H9 (cell line): Measurements from ENCODE around the gene TSPAN4. TPM values are rescaled to one million over a fixed set of nuclear protein-coding genes. Genes with fewer than 3 reads are reported as not detected.

ENCODE experiments used
- DNase-seq: peaks from one replicate; pipeline ENCODE4 v3.0.0-alpha.2; 2017
- H2AFZ ChIP-seq: one replicate; pipeline ENCODE4 v1.6.1; 2013; ENCODE audit warnings: mild to moderate bottlenecking, low read length, control low read depth, moderate library complexity
- H2AK5ac ChIP-seq: 2 replicates; pipeline ENCODE4 v1.6.1; 2013; ENCODE audit warnings: low read length, control low read depth, mixed read lengths; ENCODE audit not compliant: insufficient read length
- H2BK120ac ChIP-seq: one replicate; pipeline ENCODE4 v1.6.1; 2013; ENCODE audit warnings: low read depth, mild to moderate bottlenecking, low read length, control low read depth, inconsistent platforms; ENCODE audit not compliant: poor library complexity, severe bottlenecking
- H2BK12ac ChIP-seq: 2 replicates; pipeline ENCODE4 v1.6.1; 2013; ENCODE audit warnings: low read length, control low read depth, mixed read lengths, low read depth; ENCODE audit not compliant: insufficient read length
- H2BK15ac ChIP-seq: 2 replicates; pipeline ENCODE4 v1.6.1; 2013; ENCODE audit warnings: low read depth, low read length, control low read depth
- H2BK20ac ChIP-seq: one replicate; pipeline ENCODE4 v1.6.1; 2013; ENCODE audit warnings: low read depth, mild to moderate bottlenecking, low read length, control low read depth, inconsistent platforms; ENCODE audit not compliant: poor library complexity, severe bottlenecking
- H2BK5ac ChIP-seq: 2 replicates; pipeline ENCODE4 v1.6.1; 2013; ENCODE audit warnings: low read length, control low read depth, mixed read lengths; ENCODE audit not compliant: insufficient read length
- H3K14ac ChIP-seq: 2 replicates; pipeline ENCODE4 v1.6.1; 2013; ENCODE audit warnings: low read length, control low read depth; ENCODE audit not compliant: insufficient read depth
- H3K18ac ChIP-seq: 2 replicates; pipeline ENCODE4 v1.6.1; 2013; ENCODE audit warnings: low read depth, mild to moderate bottlenecking, mixed read lengths, low read length, control low read depth; ENCODE audit not compliant: insufficient read length
- H3K23ac ChIP-seq: 2 replicates; pipeline ENCODE4 v1.6.1; 2013; ENCODE audit warnings: low read length, control low read depth, mixed read lengths, low read depth; ENCODE audit not compliant: insufficient read length
- H3K23me2 ChIP-seq: 2 replicates; pipeline ENCODE4 v1.6.1; 2013; ENCODE audit warnings: low read depth, mild to moderate bottlenecking, mixed read lengths, low read length, control low read depth; ENCODE audit not compliant: insufficient read length, poor library complexity, severe bottlenecking
- H3K27ac ChIP-seq: 2 replicates; pipeline ENCODE4 v1.5.1; 2013; ENCODE audit warnings: low read length, control low read depth, mixed read lengths, low read depth; ENCODE audit not compliant: insufficient read length
- H3K27me3 ChIP-seq: 2 replicates; pipeline ENCODE4 v1.6.1; 2013; ENCODE audit warnings: low read length, control low read depth, inconsistent platforms; ENCODE audit not compliant: insufficient read depth
- H3K4ac ChIP-seq: 2 replicates; pipeline ENCODE4 v1.6.1; 2013; ENCODE audit warnings: low read depth, mild to moderate bottlenecking, control low read depth, inconsistent platforms, low read length, moderate library complexity
- H3K4me1 ChIP-seq: 2 replicates; pipeline ENCODE4 v1.6.1; 2013; ENCODE audit warnings: low read length, control low read depth, inconsistent platforms; ENCODE audit not compliant: insufficient read depth
- H3K4me2 ChIP-seq: 2 replicates; pipeline ENCODE4 v1.6.1; 2013; ENCODE audit warnings: low read length, control low read depth, mixed read lengths; ENCODE audit not compliant: insufficient read length, insufficient read depth
- H3K56ac ChIP-seq: 2 replicates; pipeline ENCODE4 v1.6.1; 2013; ENCODE audit warnings: low read depth, mild to moderate bottlenecking, mixed read lengths, low read length, control low read depth; ENCODE audit not compliant: insufficient read length
- H3K79me1 ChIP-seq: 2 replicates; pipeline ENCODE4 v1.6.1; 2013; ENCODE audit warnings: low read depth, mild to moderate bottlenecking, moderate library complexity, low read length, control low read depth, inconsistent platforms; ENCODE audit not compliant: insufficient read depth, poor library complexity, severe bottlenecking
- H3K79me2 ChIP-seq: 2 replicates; pipeline ENCODE4 v1.6.1; 2013; ENCODE audit warnings: low read length, control low read depth, inconsistent platforms; ENCODE audit not compliant: insufficient read depth
- H3K9ac ChIP-seq: 2 replicates; pipeline ENCODE4 v1.6.1; 2013; ENCODE audit warnings: low read length, control low read depth, mixed read lengths; ENCODE audit not compliant: insufficient read length; ENCODE audit errors: extremely low read depth
- H3K9me3 ChIP-seq: one replicate; pipeline ENCODE4 v1.6.1; 2013; ENCODE audit warnings: low read depth, low read length, inconsistent platforms; ENCODE audit not compliant: control insufficient read depth
- H3T11ph ChIP-seq: one replicate; pipeline ENCODE4 v1.6.1; 2013; ENCODE audit warnings: mild to moderate bottlenecking, low read length, control low read depth, inconsistent platforms
- H4K20me1 ChIP-seq: one replicate; pipeline ENCODE4 v1.6.1; 2013; ENCODE audit not compliant: control insufficient read depth, insufficient read length, insufficient read depth
- H4K5ac ChIP-seq: 2 replicates; pipeline ENCODE4 v1.6.1; 2013; ENCODE audit warnings: low read depth, mild to moderate bottlenecking, mixed read lengths, low read length, control low read depth; ENCODE audit not compliant: insufficient read length
- H4K8ac ChIP-seq: replicated peaks from 2 replicates; pipeline ENCODE4 v1.6.1; 2013; ENCODE audit warnings: low read length, control low read depth, mixed read lengths, low read depth; ENCODE audit not compliant: insufficient read length
- H4K91ac ChIP-seq: 2 replicates; pipeline ENCODE4 v1.6.1; 2013; ENCODE audit warnings: low read depth, mild to moderate bottlenecking, moderate library complexity, mixed read lengths, low read length, control low read depth; ENCODE audit not compliant: insufficient read length
- H3K27ac Mint-ChIP-seq, 3 experiments: 2 replicates in 2 of 3; 3 replicates in 1 of 3; pipeline ENCODE4 v1.8.0; 2020 to 2021; ENCODE audit warnings: mixed read lengths in 3 of 3, mild to moderate bottlenecking in 1 of 3, moderate library complexity in 1 of 3
- H3K27me3 Mint-ChIP-seq: 2 replicates; pipeline ENCODE4 v1.8.0; 2021; ENCODE audit warnings: low read depth, mild to moderate bottlenecking, moderate library complexity, mixed read lengths
- H3K36me3 Mint-ChIP-seq, 3 experiments: 2 replicates in 2 of 3; 3 replicates in 1 of 3; pipeline ENCODE4 v1.8.0; 2020 to 2021; ENCODE audit warnings: low read depth in 3 of 3, mixed read lengths in 3 of 3; ENCODE audit not compliant: insufficient read depth in 1 of 3
- H3K4me1 Mint-ChIP-seq, 2 experiments: 2 replicates each; pipeline ENCODE4 v1.8.0; 2020; ENCODE audit warnings: mixed read lengths in 2 of 2
- H3K4me3 Mint-ChIP-seq, 2 experiments: 2 replicates in 1 of 2; 3 replicates in 1 of 2; pipeline ENCODE4 v1.8.0; 2020 to 2021; ENCODE audit warnings: mild to moderate bottlenecking in 2 of 2, mixed read lengths in 2 of 2, moderate library complexity in 1 of 2
- H3K9me3 Mint-ChIP-seq, 2 experiments: 2 replicates in 1 of 2; 3 replicates in 1 of 2; pipeline ENCODE4 v1.8.0; 2020; ENCODE audit warnings: mild to moderate bottlenecking in 2 of 2, mixed read lengths in 2 of 2, moderate library complexity in 1 of 2
- WGBS: extraction: QIAGEN DNeasy Blood & Tissue Kit; methylation state at CpG from one replicate; pipeline ENCODE4 v1.1.7; 2013; ENCODE audit warnings: missing lambda C conversion rate, low lambda C conversion rate, mixed read lengths; ENCODE audit not compliant: insufficient read length; ENCODE audit errors: extremely low coverage; 5-methylcytosine and 5-hydroxymethylcytosine counted together
- long read RNA-seq: library from polyadenylated mRNA; unstranded; transcript quantifications from one replicate; pipeline ENCODE4 v2.0.0, GENCODE V29; 2020
- total RNA-seq: library from RNA; stranded (reverse); gene quantifications from 2 replicates; pipeline ENCODE4 v1.2.1, GENCODE V29; 2021
- TF ChIP-seq, protein P1 (sequence below): fragments of 200-600 bp; sonication (generic); conservative IDR thresholded peaks from 3 replicates; pipeline ENCODE4 v1.8.0; 2021; ENCODE audit warnings: antibody characterized with exemption, mild to moderate bottlenecking

Gene TSPAN4, protein sequence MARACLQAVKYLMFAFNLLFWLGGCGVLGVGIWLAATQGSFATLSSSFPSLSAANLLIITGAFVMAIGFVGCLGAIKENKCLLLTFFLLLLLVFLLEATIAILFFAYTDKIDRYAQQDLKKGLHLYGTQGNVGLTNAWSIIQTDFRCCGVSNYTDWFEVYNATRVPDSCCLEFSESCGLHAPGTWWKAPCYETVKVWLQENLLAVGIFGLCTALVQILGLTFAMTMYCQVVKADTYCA
- total RNA-seq, result 63.9 and 64.6 TPM in 2 replicates
- long read RNA-seq, transcript TSPAN4-206 (9 exons, 1,430 nt), result minor isoform, 52 of 328 reads
- long read RNA-seq, transcript TSPAN4-207 (8 exons, 1,025 nt), result minor isoform, 7 of 328 reads
- long read RNA-seq, transcript TSPAN4-204 (9 exons, 1,462 nt), result minor isoform, 18 of 328 reads
- long read RNA-seq, transcript TSPAN4-203 (9 exons, 1,423 nt), result major isoform, 116 of 328 reads
- long read RNA-seq, partial matches to known transcripts, result 31 of 328 reads
- long read RNA-seq, other reads (novel, unspliced or antisense), result 100 of 328 reads

DNA sequence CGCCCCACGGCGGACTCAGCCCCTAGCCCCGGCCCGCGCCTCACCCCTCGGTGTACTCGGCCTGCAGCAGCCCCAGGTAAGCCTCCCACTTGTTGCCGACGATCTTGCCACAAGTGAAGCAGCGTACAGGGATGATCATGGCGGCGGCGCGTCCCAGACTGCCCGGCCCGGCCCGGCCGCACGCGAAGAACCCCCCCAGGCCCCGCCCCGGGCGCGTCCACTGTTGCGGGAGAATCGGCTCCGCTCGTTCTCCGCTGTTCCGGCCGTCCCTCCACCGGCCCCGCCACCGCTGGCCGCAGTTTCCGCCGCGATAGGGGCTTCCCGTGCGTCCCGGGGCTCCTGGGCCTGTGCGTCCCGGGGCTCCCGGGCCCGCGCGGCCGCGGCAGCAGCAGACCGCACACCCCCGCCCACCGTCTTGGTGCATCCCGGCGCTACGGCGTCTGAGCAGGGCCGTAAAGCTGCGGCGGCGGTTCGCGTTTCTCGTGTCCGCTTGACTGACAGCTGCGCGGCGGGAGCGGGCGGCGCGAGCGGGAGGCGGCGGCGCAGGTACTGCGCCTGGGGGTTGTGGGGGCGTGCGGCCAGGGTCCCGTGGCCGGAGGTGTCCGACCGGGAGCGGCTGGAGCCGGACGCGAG is at the start of gene TSPAN4, which contains the start of gene POLR2L:
Gene TSPAN4 (plus strand): TSS at position 483 of the 633 bp plus-strand sequence. CDS start 7,453 bp downstream, outside the sequence.
Gene POLR2L (minus strand): TSS at position 160 of the 633 bp plus-strand sequence. CDS start 21 bp downstream, at position 139.
- peaks cover 2% of the 10 kb centered on the region; the same call in 1 of the 2 replicates for H3K4me1 ChIP-seq
- H2BK20ac ChIP-seq, result no peak within 1 kb of the TSS
- peaks cover 12% of the 10 kb centered on the region for H3K23me2 ChIP-seq
- peaks cover 6% of the 10 kb centered on the region for H4K20me1 ChIP-seq
- no peak within 1 kb of the TSS for H2BK5ac ChIP-seq
- no peak within 1 kb of the TSS for H3K23ac ChIP-seq
- no peak within 1 kb of the TSS for H3K27ac ChIP-seq
- H2BK120ac ChIP-seq, result no peak within 1 kb of the TSS
- H3K27me3 Mint-ChIP-seq, result peaks cover 2% of the 10 kb centered on the region; the same call in 1 of the 2 replicates
- no peak within 1 kb of the TSS for H3K56ac ChIP-seq
- H3K4me2 ChIP-seq, result peak within 1 kb of the TSS; percentile 75
- peaks cover 17 to 38% of the 10 kb centered on the region in 2 experiments for H3K4me1 Mint-ChIP-seq
- H3K14ac ChIP-seq, result peak within 1 kb of the TSS; percentile 99
- H4K8ac ChIP-seq, result no peak within 1 kb of the TSS
- H3K9me3 ChIP-seq, result no peaks in the 10 kb centered on the region
- peaks cover 5 to 38% (median 35%) of the 10 kb centered on the region in 3 experiments; a peak in 6 of 7 replicates for H3K36me3 Mint-ChIP-seq
- H3K27me3 ChIP-seq, result no peaks in the 10 kb centered on the region
- H2BK15ac ChIP-seq, result no peak within 1 kb of the TSS
- H3K27ac Mint-ChIP-seq, result peak within 1 kb of the TSS; percentile 70 to 95 (median 93); a peak in 5 of 7 replicates
- peak within 1 kb of the TSS; percentile 15 for H2BK12ac ChIP-seq
- no peak within 1 kb of the TSS for H3T11ph ChIP-seq
- no peak within 1 kb of the TSS for H4K5ac ChIP-seq
- H3K4me3 Mint-ChIP-seq, result peak within 1 kb of the TSS; percentile 84 to 91
- H3K9me3 Mint-ChIP-seq, result no peaks in the 10 kb centered on the region
- no peak within 1 kb of the TSS for H2AK5ac ChIP-seq
- peak within 1 kb of the TSS; percentile 89 for H3K9ac ChIP-seq
- H2AFZ ChIP-seq, result no peak within 1 kb of the TSS
- WGBS, result no CpG with 5 or more reads among the region's 87 CpGs
- peak within 1 kb of the TSS; percentile 80 for H3K18ac ChIP-seq
- peak; percentile 91 for DNase-seq
- H3K79me1 ChIP-seq, result peaks cover 2% of the 10 kb centered on the region
- H4K91ac ChIP-seq, result no peak within 1 kb of the TSS
- H3K79me2 ChIP-seq, result no peaks in the 10 kb centered on the region; the same call in 1 of the 2 replicates
- no peak within 1 kb of the TSS; the same call in 1 of the 2 replicates for H3K4ac ChIP-seq
- TF ChIP-seq, protein P1, sequence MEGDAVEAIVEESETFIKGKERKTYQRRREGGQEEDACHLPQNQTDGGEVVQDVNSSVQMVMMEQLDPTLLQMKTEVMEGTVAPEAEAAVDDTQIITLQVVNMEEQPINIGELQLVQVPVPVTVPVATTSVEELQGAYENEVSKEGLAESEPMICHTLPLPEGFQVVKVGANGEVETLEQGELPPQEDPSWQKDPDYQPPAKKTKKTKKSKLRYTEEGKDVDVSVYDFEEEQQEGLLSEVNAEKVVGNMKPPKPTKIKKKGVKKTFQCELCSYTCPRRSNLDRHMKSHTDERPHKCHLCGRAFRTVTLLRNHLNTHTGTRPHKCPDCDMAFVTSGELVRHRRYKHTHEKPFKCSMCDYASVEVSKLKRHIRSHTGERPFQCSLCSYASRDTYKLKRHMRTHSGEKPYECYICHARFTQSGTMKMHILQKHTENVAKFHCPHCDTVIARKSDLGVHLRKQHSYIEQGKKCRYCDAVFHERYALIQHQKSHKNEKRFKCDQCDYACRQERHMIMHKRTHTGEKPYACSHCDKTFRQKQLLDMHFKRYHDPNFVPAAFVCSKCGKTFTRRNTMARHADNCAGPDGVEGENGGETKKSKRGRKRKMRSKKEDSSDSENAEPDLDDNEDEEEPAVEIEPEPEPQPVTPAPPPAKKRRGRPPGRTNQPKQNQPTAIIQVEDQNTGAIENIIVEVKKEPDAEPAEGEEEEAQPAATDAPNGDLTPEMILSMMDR, result no peak
